Stimulated activated CD8-positive, alpha-beta memory T cell treated with anti-CD3 and anti-CD28 coated beads, Interleukin-12 subunit alpha, Interleukin-12 subunit beta, amount 100 ng/mL, for 1 hour (primary cell): ENCODE results near the gene NSMCE1.

ENCODE experiments used
- DNase-seq: peaks from one replicate; pipeline ENCODE4 v3.0.0-alpha.2; 2020; ENCODE audit warnings: low read depth

The NSMCE1 gene

DNA sequence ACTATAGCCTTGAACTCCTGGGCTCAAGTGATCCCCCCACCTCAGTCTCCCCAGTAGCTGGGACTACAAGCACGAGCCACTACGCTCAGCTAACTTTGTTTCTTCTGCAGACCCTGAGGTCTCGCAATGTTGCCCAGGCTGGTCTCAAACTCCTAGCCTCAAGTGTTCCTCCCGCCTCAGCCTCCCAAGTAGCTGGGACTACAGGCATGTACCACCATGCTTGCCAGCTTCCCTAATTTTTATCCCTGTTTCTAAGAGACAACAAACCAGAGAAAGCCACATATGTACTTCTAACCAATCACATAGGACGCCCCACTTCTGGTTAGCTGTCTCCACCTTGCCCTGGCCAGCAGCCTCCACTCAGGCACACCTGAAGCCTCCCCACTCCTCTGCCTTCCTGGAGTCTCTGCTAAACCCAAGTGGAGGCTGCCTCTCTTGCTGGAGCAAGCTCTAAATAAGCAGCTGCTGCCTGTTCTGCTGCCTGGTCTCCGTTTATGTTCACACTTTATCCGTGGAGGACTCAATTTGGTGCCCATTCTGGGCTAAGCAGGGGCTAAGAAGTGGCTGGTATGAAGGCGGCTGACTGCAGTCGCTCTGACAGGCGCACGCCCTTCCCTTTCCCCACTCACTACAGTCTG is 24.7 kb downstream of the NSMCE1 start:
- no peak for DNase-seq

DNA sequence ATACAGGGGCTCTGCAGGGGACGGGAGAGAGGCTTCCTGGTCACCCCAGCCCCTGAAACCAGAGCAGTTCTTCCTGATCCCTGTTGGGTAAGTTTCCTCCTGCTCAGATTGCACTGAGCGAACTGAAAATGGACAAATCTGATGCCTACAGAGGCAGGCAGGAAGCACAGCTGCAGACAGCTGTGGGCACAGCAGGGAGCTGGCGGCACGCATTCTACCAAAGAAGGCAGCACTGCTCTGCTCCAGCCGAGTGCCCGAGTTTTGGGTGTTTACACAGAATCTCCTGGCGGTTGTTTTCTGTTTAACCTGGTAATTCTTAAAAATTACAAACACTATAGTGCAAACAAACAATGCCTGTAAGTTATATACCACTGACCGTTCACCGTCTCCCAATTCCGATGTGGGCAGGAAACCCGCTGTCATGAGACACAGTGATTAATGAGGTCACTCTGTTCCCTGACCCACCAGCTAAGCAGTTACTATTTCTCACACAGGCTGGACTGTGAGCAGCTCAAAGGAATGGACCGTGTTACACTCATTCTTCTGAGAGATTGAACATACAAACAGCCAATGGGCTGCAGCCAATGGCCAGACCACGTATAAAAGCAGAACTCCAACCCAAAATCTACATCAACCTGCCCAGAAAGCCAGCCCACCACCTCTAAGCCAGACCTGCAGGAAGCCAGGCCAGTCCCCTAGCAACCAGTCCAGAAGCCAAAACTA is 25.5 kb downstream of the NSMCE1 start:
- DNase-seq = no peak

GRCh38 chr16:27242398-27242797 is 26.2 kb downstream of the NSMCE1 start:
- no peak for DNase-seq

DNA sequence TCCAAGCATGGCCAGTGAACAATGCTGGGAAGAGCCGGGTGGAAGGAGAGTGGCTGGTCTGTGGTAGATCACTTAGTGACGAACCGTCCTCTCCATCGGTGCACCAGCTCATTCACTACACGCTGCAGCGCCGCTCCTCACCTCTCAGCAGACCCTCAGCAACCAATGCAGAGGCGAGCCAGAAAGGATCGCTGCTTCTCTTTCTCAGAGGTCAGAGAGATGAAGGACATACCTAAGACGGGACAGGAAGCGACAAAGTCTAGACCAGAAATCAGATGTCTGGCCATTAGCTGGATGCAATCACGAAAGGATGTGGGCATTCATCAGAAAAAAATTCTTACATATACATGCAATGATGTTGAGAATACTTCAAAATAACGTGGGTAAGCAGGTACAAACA is 26.9 kb downstream of the NSMCE1 start:
- DNase-seq = no peak

DNA sequence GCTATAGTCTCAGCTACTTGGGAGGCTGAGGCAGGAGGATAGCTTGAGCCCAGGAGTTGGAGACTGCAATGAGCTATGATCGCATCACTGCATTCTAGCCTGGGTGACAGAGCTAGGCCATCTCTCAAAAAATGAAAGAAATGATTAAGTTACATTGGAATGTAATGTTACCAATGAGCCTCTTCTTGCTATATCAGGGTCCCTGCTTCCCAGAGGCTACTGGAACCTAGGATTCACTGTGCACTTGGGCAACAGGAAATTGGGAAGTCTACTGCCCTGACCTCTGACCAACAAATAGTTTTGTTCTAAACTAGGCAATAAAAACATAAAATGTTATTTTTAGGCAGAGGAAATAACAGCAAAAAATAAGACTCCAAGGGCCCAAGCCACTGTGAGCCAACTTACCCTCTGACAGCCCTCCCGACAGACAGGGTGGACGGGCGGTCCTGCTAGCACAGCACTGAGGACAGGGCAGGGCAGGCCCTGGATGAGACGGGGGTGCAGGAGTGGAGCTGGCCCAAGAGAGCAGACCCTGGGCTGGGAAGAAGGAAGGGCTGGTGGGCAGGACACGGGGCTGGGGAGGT is 27.5 kb downstream of the NSMCE1 start:
- DNase-seq = no peak

DNA sequence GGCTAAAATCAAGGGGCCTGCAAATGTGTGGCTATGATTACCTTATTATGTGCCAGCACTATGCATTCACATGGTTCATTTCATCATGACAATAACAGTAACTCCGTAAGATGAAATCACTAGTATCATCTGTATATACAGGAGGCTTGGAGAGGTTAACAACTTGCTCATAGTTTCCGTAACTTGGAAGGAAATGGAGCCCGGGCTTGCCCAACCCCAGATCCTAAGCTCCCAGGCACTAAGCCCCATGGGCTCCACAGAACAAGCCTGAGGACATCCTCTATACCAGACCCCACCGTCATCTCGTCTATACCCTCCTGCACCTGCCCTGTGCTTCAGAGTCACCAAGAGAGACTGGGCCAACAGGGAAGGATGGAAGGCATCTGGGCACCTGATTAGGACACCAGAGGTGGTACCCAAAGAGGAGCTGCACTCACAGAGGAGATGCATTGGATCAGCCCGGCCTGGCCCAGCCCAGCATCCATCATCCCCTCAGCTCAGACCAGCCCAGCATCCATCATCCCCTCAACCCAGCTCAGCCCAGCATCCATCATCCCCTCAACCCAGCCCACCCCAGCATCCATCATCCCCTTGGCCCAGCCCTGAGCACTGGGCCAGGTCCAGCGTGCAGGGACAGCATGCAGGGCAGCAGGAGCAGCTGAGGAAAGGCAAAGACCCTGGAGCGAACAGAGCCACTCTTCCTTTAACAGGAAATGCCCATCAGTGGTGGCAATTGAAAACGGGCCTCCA is 28.5 kb downstream of the NSMCE1 start:
- no peak for DNase-seq

DNA sequence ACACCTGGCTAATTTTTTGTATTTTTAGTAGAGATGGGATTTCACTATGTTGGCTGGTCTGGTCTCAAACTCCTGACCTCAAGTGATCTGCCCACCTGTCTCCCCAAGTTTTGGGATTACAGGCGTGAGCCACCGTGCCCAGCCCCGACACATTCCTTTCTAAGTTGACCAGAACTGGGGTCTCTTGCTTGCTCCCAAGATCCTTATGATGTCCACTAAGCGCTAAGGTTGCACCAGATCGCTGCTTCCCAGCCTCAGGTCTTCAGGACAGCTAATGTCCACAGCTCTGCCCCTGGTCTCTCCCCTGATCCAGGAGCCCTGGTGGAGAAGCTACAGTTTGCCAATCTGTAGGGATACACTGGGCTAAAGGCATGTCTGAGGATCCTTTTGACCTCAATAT is 29.5 kb downstream of the NSMCE1 start:
- no peak for DNase-seq

DNA sequence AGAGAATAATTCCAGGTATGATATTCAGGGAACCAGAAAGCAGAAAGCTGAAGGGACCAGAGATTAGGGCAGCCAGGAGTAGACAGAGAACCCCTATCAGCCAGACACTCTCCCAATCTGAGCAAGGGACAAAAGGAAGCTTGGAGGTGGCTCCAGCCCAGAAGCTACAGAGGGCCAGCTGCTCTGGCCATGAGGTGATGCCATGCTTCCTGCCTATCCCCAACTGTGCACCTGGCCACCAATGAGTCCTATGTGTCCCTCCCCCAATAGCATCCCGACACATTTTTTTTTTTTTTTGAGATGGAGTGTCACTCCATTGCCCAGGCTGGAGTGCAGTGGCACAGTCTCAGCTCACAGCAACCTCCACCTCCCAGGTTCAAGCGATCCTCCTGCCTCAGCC is 30.0 kb downstream of the NSMCE1 start:
- no peak for DNase-seq

DNA sequence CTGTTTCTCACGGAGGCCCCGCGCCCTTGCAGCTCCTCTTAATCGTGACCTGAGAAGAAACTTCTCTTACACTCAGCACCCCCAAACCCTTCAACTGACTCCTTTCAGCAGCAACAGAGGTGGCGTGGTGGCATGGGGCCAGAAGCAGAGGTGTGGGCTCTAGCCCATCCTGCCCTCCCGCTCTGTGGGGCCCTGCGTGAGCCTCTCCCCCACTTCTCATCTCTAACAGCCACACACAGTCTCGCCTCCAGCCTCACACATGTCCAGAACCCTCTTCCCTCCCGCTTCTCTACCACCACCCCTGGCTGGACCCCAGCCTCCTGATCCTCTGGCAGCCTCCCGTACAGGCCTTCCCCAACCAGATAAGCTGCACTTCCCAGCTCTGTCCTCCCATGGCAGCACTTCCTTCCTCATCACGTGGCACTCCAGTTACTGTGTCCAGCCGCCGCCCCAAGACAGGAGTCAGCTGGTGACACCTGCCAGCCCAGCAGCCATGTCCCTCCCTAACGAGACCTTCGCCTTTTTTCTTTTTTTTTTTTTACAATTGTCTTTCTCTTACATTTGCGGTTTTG is 30.5 kb downstream of the NSMCE1 start:
- no peak for DNase-seq

DNA sequence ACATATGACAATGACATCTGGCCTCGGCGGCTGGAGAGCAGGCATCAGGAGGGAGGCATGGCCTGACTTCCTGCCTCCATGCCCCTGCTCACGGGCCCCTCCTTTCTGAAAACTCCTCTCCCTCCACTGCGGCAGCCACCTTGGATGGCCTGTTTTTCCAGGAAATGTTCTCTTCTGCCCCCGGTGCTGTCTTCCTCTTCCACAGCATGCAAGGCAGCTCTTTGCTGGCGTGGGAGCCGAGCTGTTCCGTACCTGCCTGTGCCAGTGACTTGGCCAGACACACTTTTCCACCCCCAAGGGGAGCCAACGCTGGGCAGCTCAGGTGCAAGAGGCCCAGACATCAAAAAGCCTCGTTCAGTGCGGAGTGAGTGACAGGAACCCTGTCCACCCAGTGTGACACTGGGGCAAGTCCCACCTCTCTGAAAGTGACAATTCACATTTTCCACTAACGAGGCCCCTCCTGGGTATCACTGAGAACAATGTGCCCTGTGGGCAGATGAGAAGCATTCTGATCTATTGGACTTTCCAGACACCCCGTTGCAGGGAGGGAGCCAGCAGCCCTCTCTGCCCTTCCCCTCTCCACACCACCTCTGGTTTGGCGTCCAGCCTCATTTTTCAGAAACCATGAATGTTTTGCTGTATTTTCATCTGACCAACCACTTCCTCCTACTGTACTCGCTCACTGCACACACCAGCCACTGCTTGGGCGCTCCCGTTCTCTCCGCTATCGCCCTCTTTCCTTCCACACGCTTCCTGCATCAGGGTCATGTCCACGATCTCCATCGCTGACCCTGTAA is 31.2 kb downstream of the NSMCE1 start:
- DNase-seq = peak; percentile 62

GRCh38 chr16:27236635-27237218 is 31.8 kb downstream of the NSMCE1 start:
- DNase-seq = no peak

DNA sequence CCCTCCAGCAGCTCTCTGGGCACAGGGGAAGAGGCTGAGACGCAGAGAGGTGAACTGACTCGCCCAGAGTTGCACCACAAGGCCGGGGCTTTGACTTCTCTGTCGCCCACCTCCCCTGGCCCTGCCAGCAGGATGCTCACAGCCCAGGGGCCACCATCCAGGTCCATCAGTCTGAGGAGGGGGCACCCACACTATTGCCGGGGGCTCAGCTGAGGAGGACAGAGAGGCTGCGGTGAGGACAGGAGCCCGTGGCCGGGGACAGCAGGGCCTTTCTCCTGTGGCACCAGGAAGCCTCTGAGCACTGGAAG is 32.7 kb downstream of the NSMCE1 start:
- no peak for DNase-seq

DNA sequence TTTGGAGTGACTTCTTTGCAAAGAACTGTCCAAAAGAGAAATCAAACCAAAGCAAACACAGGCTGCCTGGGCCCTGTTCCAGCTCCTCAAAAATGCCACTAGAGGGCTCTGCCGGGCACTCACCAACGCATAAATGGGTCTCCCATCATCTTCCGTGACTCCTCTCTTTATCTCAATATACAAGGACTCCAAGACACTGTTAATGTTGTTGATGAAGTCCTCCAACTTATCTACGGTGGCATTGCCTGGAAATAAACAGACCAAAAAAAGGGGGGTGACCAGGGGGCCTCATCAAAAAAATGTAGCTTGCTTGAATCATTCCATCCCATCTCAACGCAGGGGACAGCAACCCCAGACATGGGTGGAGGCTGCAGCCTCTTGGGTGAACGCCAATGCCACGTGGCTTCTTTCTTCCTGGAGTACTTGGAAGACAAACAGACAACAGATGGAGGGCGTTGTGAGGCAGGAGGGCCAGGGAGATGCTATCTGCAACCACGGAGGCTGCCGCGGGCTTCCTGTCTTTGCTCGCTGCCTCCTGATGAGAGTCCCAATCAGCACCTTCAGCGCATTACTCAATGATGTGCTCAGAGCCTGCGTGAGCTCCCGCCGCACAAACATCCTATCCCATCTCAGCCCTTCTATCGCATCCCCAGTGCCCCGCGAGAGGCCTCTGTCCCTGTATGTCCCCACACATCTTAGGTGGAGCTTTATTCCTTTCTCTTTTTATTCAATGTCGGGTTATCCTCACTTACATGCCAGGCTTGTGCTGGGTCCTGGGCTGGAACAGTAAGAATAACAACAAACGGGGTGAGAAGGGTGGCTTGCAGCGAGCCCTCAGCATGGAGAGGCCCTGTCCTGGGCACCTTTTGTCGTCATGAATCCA is 33.3 kb downstream of the NSMCE1 start:
- DNase-seq = peak; percentile 81

GRCh38 chr16:27234603-27235002 is 34.0 kb downstream of the NSMCE1 start:
- no peak for DNase-seq

DNA sequence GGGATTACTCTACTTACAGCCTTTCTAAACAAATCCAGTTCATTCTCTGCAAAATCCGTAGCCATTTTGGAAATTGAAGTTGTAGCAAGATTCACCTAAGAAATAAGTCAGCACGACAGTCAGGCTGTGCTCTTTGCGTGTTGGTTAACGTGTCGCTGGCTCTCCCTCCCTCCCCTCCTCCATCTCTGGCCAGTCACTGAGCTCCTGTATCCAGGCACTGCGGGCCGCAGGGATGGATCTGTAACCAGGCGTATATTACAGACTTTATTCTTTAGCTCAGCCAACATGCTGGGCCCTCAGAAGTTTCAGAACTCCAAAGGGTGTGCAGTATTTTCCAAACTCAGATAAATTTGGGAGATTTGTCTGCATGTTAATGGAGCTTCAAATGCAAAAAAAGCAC is 34.4 kb downstream of the NSMCE1 start:
- no peak for DNase-seq

- no peak for DNase-seq
Observed at GRCh38 chr16:27233731-27234130, 34.8 kb downstream of the NSMCE1 start.

GRCh38 chr16:27232901-27233625 is 35.5 kb downstream of the NSMCE1 start:
- DNase-seq = no peak

GRCh38 chr16:27232061-27232900 is 36.3 kb downstream of the NSMCE1 start:
- DNase-seq = no peak

GRCh38 chr16:27231692-27232060 is 36.9 kb downstream of the NSMCE1 start:
- no peak for DNase-seq
